AG09309 (cell line): ENCODE measurements around the gene RANBP1.

Experiments used
- DNase-seq: peaks from one replicate; pipeline ENCODE4 v3.0.0-alpha.2; 2010; ENCODE audit warnings: low read depth
- H3K4me3 ChIP-seq: 2 replicates; pipeline ENCODE4 v1.5.1; 2011; ENCODE audit warnings: mild to moderate bottlenecking, low read depth, low read length, moderate library complexity; ENCODE audit not compliant: control insufficient read depth
- TF ChIP-seq, protein P1 (sequence below): IDR thresholded peaks from 2 replicates; pipeline ENCODE4 v1.5.1; 2011; ENCODE audit warnings: mild to moderate bottlenecking, low read depth, low read length, inconsistent platforms; ENCODE audit not compliant: insufficient read depth, control insufficient read depth; ENCODE audit errors: missing control alignments

The RANBP1 gene

DNA sequence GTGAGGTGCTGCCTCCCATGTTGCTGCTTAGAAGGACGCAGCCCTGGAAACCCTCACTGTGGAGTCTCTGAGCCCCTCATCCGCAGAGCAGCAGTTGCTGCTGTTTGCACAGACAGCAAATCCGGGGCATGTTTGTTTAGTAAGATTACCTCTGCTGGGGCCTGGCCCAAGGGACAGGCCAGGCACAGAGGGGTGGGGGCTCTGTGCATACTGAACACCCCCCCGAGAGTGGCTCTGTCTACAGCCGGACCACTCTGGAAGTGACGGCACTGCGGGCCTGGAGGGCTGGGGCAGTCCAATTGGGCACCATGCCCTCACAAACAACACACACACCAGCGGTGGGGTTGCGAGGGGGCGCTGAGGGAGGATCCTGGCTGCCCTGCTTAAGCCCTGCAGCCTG lies 57.9 kb downstream of the RANBP1 start:
- H3K4me3 ChIP-seq: no peak overlapping the region
- TF ChIP-seq, protein P1, sequence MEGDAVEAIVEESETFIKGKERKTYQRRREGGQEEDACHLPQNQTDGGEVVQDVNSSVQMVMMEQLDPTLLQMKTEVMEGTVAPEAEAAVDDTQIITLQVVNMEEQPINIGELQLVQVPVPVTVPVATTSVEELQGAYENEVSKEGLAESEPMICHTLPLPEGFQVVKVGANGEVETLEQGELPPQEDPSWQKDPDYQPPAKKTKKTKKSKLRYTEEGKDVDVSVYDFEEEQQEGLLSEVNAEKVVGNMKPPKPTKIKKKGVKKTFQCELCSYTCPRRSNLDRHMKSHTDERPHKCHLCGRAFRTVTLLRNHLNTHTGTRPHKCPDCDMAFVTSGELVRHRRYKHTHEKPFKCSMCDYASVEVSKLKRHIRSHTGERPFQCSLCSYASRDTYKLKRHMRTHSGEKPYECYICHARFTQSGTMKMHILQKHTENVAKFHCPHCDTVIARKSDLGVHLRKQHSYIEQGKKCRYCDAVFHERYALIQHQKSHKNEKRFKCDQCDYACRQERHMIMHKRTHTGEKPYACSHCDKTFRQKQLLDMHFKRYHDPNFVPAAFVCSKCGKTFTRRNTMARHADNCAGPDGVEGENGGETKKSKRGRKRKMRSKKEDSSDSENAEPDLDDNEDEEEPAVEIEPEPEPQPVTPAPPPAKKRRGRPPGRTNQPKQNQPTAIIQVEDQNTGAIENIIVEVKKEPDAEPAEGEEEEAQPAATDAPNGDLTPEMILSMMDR: no peak
- no peak for DNase-seq

DNA sequence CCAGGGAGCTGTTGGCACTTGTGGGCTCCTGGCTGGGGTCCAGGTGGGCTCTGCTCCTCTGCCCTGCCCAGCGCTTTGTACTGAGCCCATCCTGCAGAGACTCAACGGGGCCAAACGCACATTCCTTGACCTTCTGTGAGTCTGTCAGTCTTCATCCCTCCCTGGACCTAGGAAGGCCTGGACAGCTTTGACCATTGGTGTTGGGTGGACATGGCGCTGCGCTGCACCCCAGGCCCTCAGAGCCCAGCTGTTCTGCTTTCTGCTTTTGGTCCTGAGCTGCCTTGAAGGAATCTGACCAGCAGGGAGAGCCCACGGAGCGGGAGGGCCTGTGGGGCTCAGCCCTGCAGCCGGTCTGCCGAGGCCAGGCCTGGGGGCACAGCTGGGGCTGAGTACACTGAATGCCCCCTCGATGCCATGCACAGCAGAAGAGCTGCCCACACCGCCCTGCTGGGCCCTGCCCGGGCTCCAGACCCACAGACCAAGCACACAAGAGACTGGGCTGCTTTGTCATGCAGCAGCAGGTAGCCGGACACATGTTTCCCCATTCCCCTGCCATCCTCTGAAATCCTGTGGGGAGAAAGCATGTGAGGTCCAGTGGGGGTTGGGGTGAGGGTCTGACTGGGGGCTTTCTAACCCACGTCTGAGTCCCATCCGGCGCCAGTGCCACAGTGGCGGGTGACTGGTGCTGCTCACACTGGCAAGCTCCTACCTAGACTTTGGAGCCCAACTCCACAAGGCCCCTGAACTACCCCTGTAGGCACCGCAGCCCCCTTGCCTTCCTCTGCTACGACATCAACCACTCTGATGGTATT lies 59.1 kb downstream of the RANBP1 start:
- H3K4me3 ChIP-seq: no peak overlapping the region
- TF ChIP-seq, protein P1: peak; percentile 38
- DNase-seq: no peak

DNA sequence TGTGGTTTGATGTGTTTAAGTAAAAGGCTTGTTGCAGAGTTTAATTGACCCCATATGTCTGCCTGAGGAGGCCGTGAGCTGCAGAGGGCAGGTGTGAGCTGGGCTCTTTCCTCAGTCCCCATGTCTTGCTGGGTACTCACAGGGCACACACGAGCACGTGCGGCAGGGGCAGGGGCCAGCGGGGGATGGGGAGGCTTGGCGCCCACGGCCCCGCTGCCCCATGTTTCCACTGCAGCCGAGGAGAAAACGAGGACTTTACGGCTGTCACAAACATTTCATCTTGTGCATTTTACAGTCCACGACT lies 59.6 kb downstream of the RANBP1 start:
- peak; percentile 7 for DNase-seq
- H3K4me3 ChIP-seq: no peak overlapping the region
- TF ChIP-seq, protein P1: peak; percentile 11

DNA sequence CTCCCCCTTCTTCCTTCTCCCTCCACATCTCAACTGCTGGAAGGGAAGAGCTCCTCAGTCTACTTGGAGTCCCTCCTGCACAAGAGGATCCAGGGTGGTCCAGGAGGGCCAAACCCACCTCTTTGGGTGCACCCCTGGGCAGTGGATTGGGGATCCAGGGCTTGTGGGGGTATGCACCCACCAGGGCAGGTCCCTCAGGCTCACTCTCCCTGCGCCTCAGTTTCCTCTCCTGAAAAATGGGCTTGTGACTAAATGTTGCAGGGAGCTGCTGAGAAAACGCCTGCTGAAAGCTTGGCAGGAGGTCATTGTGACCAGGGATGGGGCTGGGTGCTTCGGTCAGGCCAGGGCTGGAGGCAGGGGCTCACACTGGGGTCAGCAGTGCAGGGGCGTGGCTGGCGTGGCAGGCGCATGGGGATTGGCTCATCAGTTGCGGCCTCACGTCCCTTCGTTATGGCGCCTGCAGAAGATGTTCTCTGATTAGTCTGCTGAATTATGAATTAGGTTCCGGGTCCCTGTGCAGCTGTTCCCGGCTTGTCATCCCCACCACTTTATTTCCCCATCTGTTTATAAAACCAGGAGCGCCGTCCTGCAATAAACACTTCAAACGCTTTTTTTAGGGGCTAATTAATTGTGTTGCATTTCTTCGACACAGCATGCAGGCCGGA lies 60.6 kb downstream of the RANBP1 start:
- DNase-seq: no peak
- H3K4me3 ChIP-seq: no peak overlapping the region
- TF ChIP-seq, protein P1: no peak
